ENCODE measurements around the gene CFAP161. TPM values are rescaled to one million over a fixed set of nuclear protein-coding genes. Genes with fewer than 3 reads are reported as not detected.

Gene CFAP161
- total RNA-seq, 3 donors from 2014 or later = 0.66 to 1.0 TPM; not detected in 1

DNA sequence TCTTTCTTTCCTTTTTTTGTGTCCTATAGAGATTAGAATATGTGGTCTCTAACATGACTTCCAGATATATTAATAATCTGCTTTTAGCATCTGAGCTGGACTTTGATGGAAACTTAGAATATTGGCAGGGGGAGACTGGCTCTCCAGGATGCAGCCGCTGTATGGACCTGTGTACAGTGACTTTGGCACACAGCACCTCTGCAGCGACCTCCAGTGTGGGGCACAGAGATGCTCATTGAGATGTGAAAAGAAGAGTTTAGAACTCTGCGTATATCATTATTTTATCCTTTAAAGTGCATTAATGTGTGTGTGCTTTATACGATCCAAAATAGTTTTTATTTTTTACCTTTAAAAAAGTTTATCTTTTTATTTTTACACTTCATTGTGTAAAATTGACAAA, 18.3 kb downstream of the CFAP161 start:
- DNase-seq (ENCODE audit: low spot score in 2 of 2) = no peak
- intact Hi-C loops (cut with DNase I; ENCODE audit: low total_unique reads) = no loop called here
- Histone ChIP-seq H3K9me3 (no peaks in the 10 kb centered on the region), H3K27me3 (no peaks in the 10 kb centered on the region), H3K27ac (no peak overlapping the region), H3K36me3 (no peaks in the 10 kb centered on the region), H3K4me1 (no peaks in the 10 kb centered on the region), H3K4me3 (no peak overlapping the region)
- TF ChIP-seq, protein P1, sequence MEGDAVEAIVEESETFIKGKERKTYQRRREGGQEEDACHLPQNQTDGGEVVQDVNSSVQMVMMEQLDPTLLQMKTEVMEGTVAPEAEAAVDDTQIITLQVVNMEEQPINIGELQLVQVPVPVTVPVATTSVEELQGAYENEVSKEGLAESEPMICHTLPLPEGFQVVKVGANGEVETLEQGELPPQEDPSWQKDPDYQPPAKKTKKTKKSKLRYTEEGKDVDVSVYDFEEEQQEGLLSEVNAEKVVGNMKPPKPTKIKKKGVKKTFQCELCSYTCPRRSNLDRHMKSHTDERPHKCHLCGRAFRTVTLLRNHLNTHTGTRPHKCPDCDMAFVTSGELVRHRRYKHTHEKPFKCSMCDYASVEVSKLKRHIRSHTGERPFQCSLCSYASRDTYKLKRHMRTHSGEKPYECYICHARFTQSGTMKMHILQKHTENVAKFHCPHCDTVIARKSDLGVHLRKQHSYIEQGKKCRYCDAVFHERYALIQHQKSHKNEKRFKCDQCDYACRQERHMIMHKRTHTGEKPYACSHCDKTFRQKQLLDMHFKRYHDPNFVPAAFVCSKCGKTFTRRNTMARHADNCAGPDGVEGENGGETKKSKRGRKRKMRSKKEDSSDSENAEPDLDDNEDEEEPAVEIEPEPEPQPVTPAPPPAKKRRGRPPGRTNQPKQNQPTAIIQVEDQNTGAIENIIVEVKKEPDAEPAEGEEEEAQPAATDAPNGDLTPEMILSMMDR (IDR thresholded peaks at IDR 0.05) = no peak

DNA sequence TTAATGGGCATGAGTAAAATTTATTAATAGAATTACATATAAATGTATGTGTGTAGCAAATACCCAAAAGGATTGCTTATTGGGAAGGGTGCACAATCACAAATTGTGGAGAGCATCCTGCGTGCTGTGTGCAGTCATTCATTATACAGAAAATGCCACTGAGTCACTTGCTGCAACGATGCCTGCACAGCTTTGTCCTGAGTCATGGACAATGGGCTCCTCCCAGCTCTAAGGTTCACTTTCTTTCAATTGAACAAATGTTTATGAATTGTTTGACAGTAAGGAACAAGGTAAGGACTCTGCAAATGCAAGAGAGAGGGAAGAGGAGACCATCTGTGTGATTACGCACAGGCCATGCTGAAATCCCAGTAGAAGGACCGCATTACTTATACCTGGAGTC, 18.7 kb downstream of the CFAP161 start:
- Histone ChIP-seq H3K9me3 (no peaks in the 10 kb centered on the region), H3K4me1 (no peaks in the 10 kb centered on the region), H3K36me3 (no peaks in the 10 kb centered on the region), H3K27me3 (no peaks in the 10 kb centered on the region), H3K27ac (no peak overlapping the region), H3K4me3 (no peak overlapping the region)
- no peak for DNase-seq (ENCODE audit: low spot score in 2 of 2)
- intact Hi-C loops (cut with DNase I; ENCODE audit: low total_unique reads) = no loop called here
- TF ChIP-seq POLR2AphosphoS5 (IDR thresholded peaks at IDR 0.05) = no peak
- TF ChIP-seq, protein P1 (IDR thresholded peaks at IDR 0.05) = no peak
- no peak for TF ChIP-seq POLR2A (IDR thresholded peaks at IDR 0.05)

DNA sequence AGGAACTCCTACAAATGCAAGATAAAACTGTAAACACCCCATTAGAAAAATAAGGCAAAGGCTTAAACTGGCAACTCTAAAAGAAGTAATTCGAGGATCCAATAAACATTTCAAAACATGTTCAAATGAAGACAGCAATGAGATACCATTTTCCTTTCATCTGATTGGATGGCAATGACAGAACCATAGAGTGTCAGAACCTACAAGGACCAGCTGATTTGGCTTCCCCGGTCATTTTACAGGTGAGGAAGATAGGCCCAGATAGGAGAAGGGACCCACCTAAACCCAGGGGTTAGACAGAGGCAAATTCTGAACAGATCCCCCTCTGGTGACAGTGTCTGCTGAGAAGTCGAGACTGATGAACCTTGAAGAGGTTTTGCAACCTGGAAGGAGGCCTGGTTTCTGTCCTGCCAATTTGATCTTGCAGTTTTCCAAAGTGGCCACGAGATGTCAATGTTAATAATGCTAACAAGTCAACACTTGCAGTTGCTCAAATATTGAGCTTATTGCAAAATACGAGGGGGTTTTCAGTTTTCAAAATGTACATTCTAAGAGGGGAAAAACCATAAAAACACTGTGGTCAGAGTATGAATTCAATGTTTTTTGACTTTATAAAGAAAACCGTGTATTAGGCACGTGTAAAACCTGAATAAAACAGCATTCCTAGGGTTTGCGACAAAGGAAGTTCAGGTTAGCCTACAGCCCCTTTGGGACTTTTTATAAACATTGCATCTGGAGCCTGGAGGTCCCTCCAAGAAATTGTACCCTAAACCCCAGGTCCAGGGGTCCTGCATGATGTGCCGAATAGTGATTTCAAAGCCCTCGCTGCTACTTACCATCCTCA, 21.5 kb downstream of the CFAP161 start:
- intact Hi-C loops (cut with DNase I; ENCODE audit: low total_unique reads) = loop anchor here (2.0 kb wide), 1 partner anchor 71 kb away; no protein-coding TSS in a partner anchor
- H3K27ac ChIP-seq = peak overlapping the region in 1 of 2 donors; percentile 9
- H3K4me1 ChIP-seq = peaks cover 0 to 4% of the 10 kb centered on the region in 2 donors
- H3K4me3 ChIP-seq = no peak overlapping the region
- H3K36me3 ChIP-seq = no peaks in the 10 kb centered on the region
- TF ChIP-seq, protein P1 (IDR thresholded peaks at IDR 0.05) = peak in 2 of 3 donors; percentile 58 to 67
- peak; percentile 28 to 34 (median 30) for TF ChIP-seq POLR2AphosphoS5 (IDR thresholded peaks at IDR 0.05)
- TF ChIP-seq POLR2A (IDR thresholded peaks at IDR 0.05) = no peak
- no peaks in the 10 kb centered on the region for H3K27me3 ChIP-seq
- peak in 1 of 2 donors; percentile 56 for DNase-seq (ENCODE audit: low spot score in 2 of 2)
- no peaks in the 10 kb centered on the region for H3K9me3 ChIP-seq

DNA sequence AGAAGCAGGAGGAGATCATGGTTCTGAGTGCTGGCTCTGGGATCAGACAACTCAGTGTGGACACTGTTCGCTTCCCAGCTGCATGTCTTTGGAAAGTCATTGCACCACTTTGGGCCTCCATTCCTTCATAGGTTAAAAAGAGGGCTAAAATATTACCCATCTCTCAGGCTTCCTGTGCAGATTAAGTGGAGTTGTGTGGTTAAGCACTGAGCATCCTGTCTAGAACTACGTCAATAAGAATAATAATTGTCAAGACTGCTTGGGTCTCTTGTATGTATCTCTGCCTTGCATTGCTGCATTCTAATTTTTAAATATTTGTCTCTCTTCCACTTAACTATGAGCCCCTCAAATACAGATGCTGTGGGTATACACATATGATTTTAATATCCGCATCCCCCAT, 22.3 kb downstream of the CFAP161 start:
- no peak for DNase-seq (ENCODE audit: low spot score in 2 of 2)
- intact Hi-C loops (cut with DNase I; ENCODE audit: low total_unique reads) = no loop called here
- H3K27ac ChIP-seq = peak overlapping the region in 1 of 2 donors; percentile 9
- H3K4me1 ChIP-seq = peaks cover 0 to 4% of the 10 kb centered on the region in 2 donors
- no peaks in the 10 kb centered on the region for H3K36me3 ChIP-seq
- no peaks in the 10 kb centered on the region for H3K27me3 ChIP-seq
- TF ChIP-seq POLR2A (IDR thresholded peaks at IDR 0.05) = no peak
- TF ChIP-seq, protein P1 (IDR thresholded peaks at IDR 0.05) = no peak
- TF ChIP-seq POLR2AphosphoS5 (IDR thresholded peaks at IDR 0.05) = no peak
- no peak overlapping the region for H3K4me3 ChIP-seq
- H3K9me3 ChIP-seq = no peaks in the 10 kb centered on the region

DNA sequence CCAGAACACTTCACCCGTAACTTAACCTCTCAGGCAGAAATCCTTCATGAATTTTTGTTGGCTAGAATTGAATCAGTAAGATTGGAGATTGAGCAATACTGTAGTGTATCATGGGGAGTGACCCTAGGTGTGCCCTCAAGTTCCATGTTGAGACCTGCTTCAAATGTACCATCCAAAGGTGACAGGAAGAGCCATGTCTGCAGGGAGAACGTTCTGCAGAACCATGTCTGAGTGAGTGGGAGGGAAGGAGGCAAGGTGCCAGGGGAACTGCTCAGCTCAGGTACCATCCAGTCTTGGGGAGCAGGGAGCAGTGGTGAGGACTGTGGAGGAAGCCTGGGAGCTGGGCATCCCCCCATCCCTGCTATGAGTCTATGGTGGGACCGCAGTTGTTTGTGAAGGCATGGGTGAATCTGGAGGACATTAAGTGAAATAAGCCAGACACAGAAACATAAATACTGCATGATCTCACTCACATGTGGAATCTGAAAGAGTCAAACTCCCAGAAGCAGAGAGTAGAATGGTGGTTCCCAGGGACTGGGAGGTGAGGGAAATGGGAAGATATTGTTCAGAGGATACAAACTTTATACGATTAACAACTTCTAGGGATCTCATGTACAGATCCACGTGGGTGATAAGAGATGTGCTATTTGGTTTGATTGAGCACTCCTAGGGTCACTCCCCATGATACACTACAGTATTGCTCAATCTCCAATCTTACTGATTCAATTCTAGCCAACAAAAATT, 23.3 kb downstream of the CFAP161 start:
- Histone ChIP-seq H3K4me1 (peaks cover 0 to 4% of the 10 kb centered on the region in 2 donors), H3K27ac (peak overlapping the region; percentile 33 to 54)

More for the DNA sequence above, 23.3 kb downstream of the CFAP161 start:
- Histone ChIP-seq H3K36me3 (no peaks in the 10 kb centered on the region), H3K27me3 (no peaks in the 10 kb centered on the region), H3K9me3 (no peaks in the 10 kb centered on the region), H3K4me3 (no peak overlapping the region)
- peak in 1 of 2 donors; percentile 56 for DNase-seq (ENCODE audit: low spot score in 2 of 2)
- intact Hi-C loops (cut with DNase I; ENCODE audit: low total_unique reads) = no loop called here
- TF ChIP-seq POLR2A (IDR thresholded peaks at IDR 0.05) (no peak), POLR2AphosphoS5 (IDR thresholded peaks at IDR 0.05) (no peak)
- TF ChIP-seq, protein P1 (IDR thresholded peaks at IDR 0.05) = no peak
